CD14-positive monocyte (primary cell): Measurements from ENCODE around the gene GTF2A1L. TPM values are rescaled to one million over a fixed set of nuclear protein-coding genes. Genes with fewer than 3 reads are reported as not detected.

ENCODE experiments used
- DNase-seq, 3 donors: peaks; one replicate each; pipeline ENCODE4 v3.0.0-alpha.2; 2011 to 2022
- H2AFZ ChIP-seq: 2 replicates; pipeline ENCODE4 v1.6.0; 2012; ENCODE audit warnings: mild to moderate bottlenecking, low read depth, low read length, inconsistent platforms; ENCODE audit not compliant: insufficient read depth, poor library complexity, severe bottlenecking
- H3K27ac ChIP-seq, 2 donors: 1 replicate in 1 of 2; 2 replicates in 1 of 2; pipeline ENCODE4 v1.5.1; 2012 to 2013; ENCODE audit warnings: low read length in 2 of 2, control low read depth in 1 of 2, inconsistent platforms in 1 of 2, low read depth in 1 of 2, mild to moderate bottlenecking in 1 of 2
- H3K27me3 ChIP-seq, 2 donors: one replicate each; pipeline versions ENCODE4 v1.6.0 to v1.6.1; 2011 to 2013; ENCODE audit warnings: low read length in 2 of 2; ENCODE audit not compliant: control insufficient read depth in 2 of 2, insufficient read depth in 2 of 2
- H3K36me3 ChIP-seq, 2 donors: replicated peaks in 1 of 2; 1 replicate in 1 of 2; 2 replicates in 1 of 2; pipeline versions ENCODE4 v1.5.1 to v1.6.1; 2012 to 2013; ENCODE audit warnings: low read length in 2 of 2, control low read depth in 1 of 2, inconsistent platforms in 1 of 2, mild to moderate bottlenecking in 1 of 2; ENCODE audit not compliant: insufficient read depth in 2 of 2, control insufficient read depth in 1 of 2
- H3K4me1 ChIP-seq, 2 donors: 1 replicate in 1 of 2; 2 replicates in 1 of 2; pipeline versions ENCODE4 v1.5.1 to v1.6.1; 2012 to 2013; ENCODE audit warnings: low read length in 2 of 2, control low read depth in 1 of 2, inconsistent platforms in 1 of 2, mild to moderate bottlenecking in 1 of 2, moderate library complexity in 1 of 2; ENCODE audit not compliant: insufficient read depth in 2 of 2, control insufficient read depth in 1 of 2
- H3K4me2 ChIP-seq: replicated peaks from 2 replicates; pipeline ENCODE3; 2012; ENCODE audit warnings: low read length, moderate library complexity, mild to moderate bottlenecking; ENCODE audit not compliant: poor library complexity, severe bottlenecking; ENCODE audit errors: extremely low read depth
- H3K4me3 ChIP-seq, 3 experiments: fragments of 200-600 bp in 1 of 3; sonication (generic) in 1 of 3; replicated peaks in 1 of 3; 1 replicate in 2 of 3; 2 replicates in 1 of 3; pipeline ENCODE4 v1.5.1; 2011 to 2013; ENCODE audit warnings: low read length in 3 of 3, mild to moderate bottlenecking in 3 of 3, control low read depth in 2 of 3, low read depth in 2 of 3, inconsistent platforms in 1 of 3, moderate library complexity in 1 of 3
- H3K79me2 ChIP-seq: 2 replicates; pipeline ENCODE4 v1.6.0; 2012; ENCODE audit warnings: mild to moderate bottlenecking, control low read depth, inconsistent platforms, low read length, moderate library complexity; ENCODE audit not compliant: insufficient read depth
- H3K9ac ChIP-seq: 2 replicates; pipeline ENCODE4 v1.6.0; 2017; ENCODE audit warnings: low read length, mild to moderate bottlenecking; ENCODE audit not compliant: insufficient read depth, poor library complexity, severe bottlenecking
- H3K9me3 ChIP-seq, 2 donors: replicated peaks in 1 of 2; 1 replicate in 1 of 2; 2 replicates in 1 of 2; pipeline versions ENCODE4 v1.5.1 to v1.6.1; 2012 to 2013; ENCODE audit warnings: low read length in 2 of 2, control low read depth in 1 of 2; ENCODE audit not compliant: control insufficient read depth in 1 of 2, insufficient read depth in 1 of 2
- H4K20me1 ChIP-seq: 2 replicates; pipeline ENCODE4 v1.6.0; 2012; ENCODE audit warnings: mild to moderate bottlenecking, low read length, control low read depth, moderate library complexity; ENCODE audit not compliant: insufficient read depth
- H3K27ac Mint-ChIP-seq, 7 donors: one replicate each; pipeline ENCODE4 v1.8.0; 2020; ENCODE audit warnings: mild to moderate bottlenecking in 7 of 7, mixed read lengths in 7 of 7, moderate library complexity in 6 of 7, inconsistent platforms in 2 of 7
- H3K27me3 Mint-ChIP-seq, 3 donors: one replicate each; pipeline ENCODE4 v1.8.0; 2021 to 2022; ENCODE audit warnings: low read depth in 3 of 3, mild to moderate bottlenecking in 3 of 3, mixed read lengths in 3 of 3, moderate library complexity in 3 of 3, inconsistent platforms in 1 of 3
- H3K36me3 Mint-ChIP-seq, 2 donors: one replicate each; pipeline ENCODE4 v1.8.0; 2020; ENCODE audit warnings: mixed read lengths in 2 of 2, inconsistent platforms in 1 of 2, mild to moderate bottlenecking in 1 of 2
- H3K4me1 Mint-ChIP-seq: one replicate; pipeline ENCODE4 v1.8.0; 2020; ENCODE audit warnings: mild to moderate bottlenecking, mixed read lengths
- H3K4me3 Mint-ChIP-seq, 2 donors: one replicate each; pipeline ENCODE4 v1.8.0; 2020; ENCODE audit warnings: mild to moderate bottlenecking in 2 of 2, mixed read lengths in 2 of 2, moderate library complexity in 1 of 2
- H3K9me3 Mint-ChIP-seq, 7 donors: one replicate each; pipeline ENCODE4 v1.8.0; 2020 to 2022; ENCODE audit warnings: mixed read lengths in 7 of 7, mild to moderate bottlenecking in 6 of 7, moderate library complexity in 6 of 7, inconsistent platforms in 2 of 7
- WGBS: methylation state at CpG from one replicate; pipeline ENCODE4 v1.1.5; 2013; ENCODE audit warnings: missing lambda C conversion rate; ENCODE audit not compliant: insufficient coverage; 5-methylcytosine and 5-hydroxymethylcytosine counted together
- intact Hi-C, 2 donors: fragments of 100-400 bp; cut with micrococcal nuclease; formaldehyde crosslinking; loops; one replicate each; pipeline versions ENCODE4 v1.15.0 to v1.15.1; 2023
- polyA plus RNA-seq, 3 donors: library from polyadenylated mRNA; depleted of rRNA in 1 of 3; unstranded in 2 of 3; stranded (reverse) in 1 of 3; fragments of 300-500 nt in 2 of 3; fragments of >200 nt in 1 of 3; fragmentation: Illumina TruSeq in 2 of 3; gene quantifications; 1 replicate in 2 of 3; 2 replicates in 1 of 3; pipeline ENCODE4 v1.2.3, GENCODE V29; 2012 to 2021
- TF ChIP-seq, protein P1 (sequence below): fragments of 200-600 bp; IDR thresholded peaks from one replicate; pipeline ENCODE4 v1.8.0; 2022; ENCODE audit warnings: antibody characterized with exemption, mild to moderate bottlenecking

GTF2A1L gene
- polyA plus RNA-seq, 3 donors: not detected

DNA sequence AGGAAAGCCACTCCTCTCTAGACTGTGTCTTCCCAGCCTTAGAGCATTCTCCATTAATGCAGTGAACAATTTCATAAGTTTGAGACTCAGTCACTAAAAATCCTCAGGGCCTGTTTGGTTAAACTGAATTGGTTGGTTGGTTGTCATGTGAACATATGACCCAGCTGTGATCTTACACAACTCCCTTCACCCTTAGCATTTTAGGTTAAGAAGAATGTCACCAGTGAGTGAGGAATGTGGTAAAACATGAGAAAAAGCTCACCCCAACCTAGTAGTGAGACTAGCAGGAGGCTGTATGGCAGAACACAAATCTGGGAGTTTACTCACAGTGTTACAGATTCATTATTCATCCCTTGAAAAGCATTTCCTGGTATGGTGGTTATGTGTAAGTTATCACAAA lies 105.5 kb downstream of the GTF2A1L start:
- Histone ChIP-seq H3K9me3 (no peaks in the 10 kb centered on the region), H4K20me1 (no peaks in the 10 kb centered on the region), H3K36me3 (no peaks in the 10 kb centered on the region), H3K4me3 (no peak overlapping the region), H3K27me3 (no peaks in the 10 kb centered on the region), H3K4me1 (no peaks in the 10 kb centered on the region), H3K4me2 (no peak overlapping the region), H3K79me2 (no peaks in the 10 kb centered on the region), H3K27ac (no peak overlapping the region), H2AFZ (no peak overlapping the region), H3K9ac (no peak overlapping the region)
- Mint-ChIP-seq H3K36me3 (no peaks in the 10 kb centered on the region), H3K4me3 (no peak overlapping the region), H3K4me1 (no peaks in the 10 kb centered on the region), H3K9me3 (peaks cover 0 to 2% (median 0%) of the 10 kb centered on the region in 7 donors), H3K27me3 (no peaks in the 10 kb centered on the region), H3K27ac (no peak overlapping the region)
- DNase-seq: no peak
- intact Hi-C loops: no loop called here
- TF ChIP-seq, protein P1, sequence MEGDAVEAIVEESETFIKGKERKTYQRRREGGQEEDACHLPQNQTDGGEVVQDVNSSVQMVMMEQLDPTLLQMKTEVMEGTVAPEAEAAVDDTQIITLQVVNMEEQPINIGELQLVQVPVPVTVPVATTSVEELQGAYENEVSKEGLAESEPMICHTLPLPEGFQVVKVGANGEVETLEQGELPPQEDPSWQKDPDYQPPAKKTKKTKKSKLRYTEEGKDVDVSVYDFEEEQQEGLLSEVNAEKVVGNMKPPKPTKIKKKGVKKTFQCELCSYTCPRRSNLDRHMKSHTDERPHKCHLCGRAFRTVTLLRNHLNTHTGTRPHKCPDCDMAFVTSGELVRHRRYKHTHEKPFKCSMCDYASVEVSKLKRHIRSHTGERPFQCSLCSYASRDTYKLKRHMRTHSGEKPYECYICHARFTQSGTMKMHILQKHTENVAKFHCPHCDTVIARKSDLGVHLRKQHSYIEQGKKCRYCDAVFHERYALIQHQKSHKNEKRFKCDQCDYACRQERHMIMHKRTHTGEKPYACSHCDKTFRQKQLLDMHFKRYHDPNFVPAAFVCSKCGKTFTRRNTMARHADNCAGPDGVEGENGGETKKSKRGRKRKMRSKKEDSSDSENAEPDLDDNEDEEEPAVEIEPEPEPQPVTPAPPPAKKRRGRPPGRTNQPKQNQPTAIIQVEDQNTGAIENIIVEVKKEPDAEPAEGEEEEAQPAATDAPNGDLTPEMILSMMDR: no peak

DNA sequence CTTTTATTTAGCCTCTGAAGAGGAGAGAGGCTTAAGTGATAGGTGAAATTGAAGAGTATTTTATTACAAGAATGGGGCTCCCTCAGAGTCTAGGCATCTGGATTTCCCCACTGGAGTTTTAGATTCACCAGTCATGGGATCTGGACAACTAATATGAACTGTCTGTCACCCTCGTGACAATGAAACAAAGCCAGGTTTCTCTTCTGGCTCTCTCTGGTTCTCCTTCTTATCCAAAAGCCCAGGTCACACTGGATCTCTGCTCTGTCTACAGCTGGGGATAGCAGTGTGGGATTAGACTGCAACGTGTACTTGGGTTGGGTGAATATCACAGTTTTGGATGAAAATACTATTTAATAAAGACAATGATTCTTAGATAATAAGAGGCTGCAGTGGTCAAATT lies 106.6 kb downstream of the GTF2A1L start:
- Mint-ChIP-seq H3K27ac (no peak overlapping the region), H3K4me1 (no peaks in the 10 kb centered on the region), H3K4me3 (no peak overlapping the region), H3K27me3 (no peaks in the 10 kb centered on the region), H3K9me3 (peaks cover 0 to 2% (median 0%) of the 10 kb centered on the region in 7 donors), H3K36me3 (no peaks in the 10 kb centered on the region)
- Histone ChIP-seq H4K20me1 (no peaks in the 10 kb centered on the region), H3K27ac (no peak overlapping the region), H3K27me3 (no peaks in the 10 kb centered on the region), H3K4me2 (no peak overlapping the region), H3K4me1 (no peaks in the 10 kb centered on the region), H3K9me3 (no peaks in the 10 kb centered on the region), H3K4me3 (no peak overlapping the region), H2AFZ (no peak overlapping the region), H3K9ac (no peak overlapping the region), H3K79me2 (no peaks in the 10 kb centered on the region), H3K36me3 (no peaks in the 10 kb centered on the region)
- no peak for DNase-seq
- TF ChIP-seq, protein P1: no peak
- intact Hi-C loops: no loop called here
- no CpG with 5 or more reads among the region's 2 CpGs for WGBS
